Activated CD4-positive, alpha-beta T cell treated with anti-CD3 and anti-CD28 coated beads for 36 hours (primary cell): ENCODE measurements around the gene SMC1A. TPM values are rescaled to one million over a fixed set of nuclear protein-coding genes. Genes with fewer than 3 reads are reported as not detected.

Experiments
- ATAC-seq: fragments of 200-7000 bp; cut with Tn5 transposase; one replicate; pipeline ENCODE4 v1.10.0; 2021; ENCODE audit warnings: mild to moderate bottlenecking, moderate library complexity
- CTCF ChIA-PET: fragments of 350-600 bp; sonication (Branson Sonifier 250); formaldehyde crosslinking; loops from one replicate; lab custom pipeline; 2021; ENCODE audit warnings: antibody characterized with exemption; lab: Charles Lee
- POLR2A ChIA-PET: fragments of 350-600 bp; sonication (Branson Sonifier 250); formaldehyde crosslinking; loops from one replicate; lab custom pipeline; 2021; ENCODE audit warnings: antibody characterized with exemption, inconsistent platforms; lab: Charles Lee
- DNase-seq: peaks from one replicate; pipeline ENCODE4 v3.0.0-alpha.2; 2020
- H3K27ac Mint-ChIP-seq: one replicate; pipeline ENCODE4 v1.8.0; 2021; ENCODE audit warnings: mixed read lengths
- H3K27me3 Mint-ChIP-seq: one replicate; pipeline ENCODE4 v1.8.0; 2021; ENCODE audit warnings: mixed read lengths
- H3K36me3 Mint-ChIP-seq: one replicate; pipeline ENCODE4 v1.8.0; 2021; ENCODE audit warnings: low read depth, mixed read lengths
- H3K4me1 Mint-ChIP-seq: one replicate; pipeline ENCODE4 v1.8.0; 2021; ENCODE audit warnings: mixed read lengths
- H3K4me3 Mint-ChIP-seq: one replicate; pipeline ENCODE4 v1.8.0; 2021; ENCODE audit warnings: mild to moderate bottlenecking, moderate library complexity, mixed read lengths
- H3K9me3 Mint-ChIP-seq: one replicate; pipeline ENCODE4 v1.8.0; 2021; ENCODE audit warnings: low read depth, mixed read lengths
- intact Hi-C, 2 experiments: fragments of 100-400 bp; cut with DNase I in 1 of 2; cut with micrococcal nuclease in 1 of 2; formaldehyde crosslinking; loops; one replicate each; pipeline versions ENCODE4 v1.14.2 to v1.15.1; 2022 to 2024; cut with DNase I, micrococcal nuclease
- microRNA-seq: library from miRNA; unstranded; fragments of <30 nt; microRNA quantifications from one replicate; pipeline ENCODE4 v1.2.0, GENCODE V29; 2021; ENCODE audit warnings: borderline replicate concordance
- total RNA-seq, 2 experiments: library from RNA; stranded (reverse); gene quantifications; one replicate each; pipeline ENCODE4 v1.2.3, GENCODE V29; 2021

SMC1A gene
- total RNA-seq, 2 experiments from 2014 or later, result 155 to 190 TPM

- Mint-ChIP-seq H3K4me3 (no peak overlapping the region), H3K36me3 (no peaks in the 10 kb centered on the region), H3K9me3 (no peaks in the 10 kb centered on the region), H3K4me1 (no peaks in the 10 kb centered on the region), H3K27ac (no peak overlapping the region), H3K27me3 (peaks cover 1% of the 10 kb centered on the region)
- intact Hi-C loops, result no loop called here
- no peak for DNase-seq
- no peak for ATAC-seq
- POLR2A ChIA-PET, result no interaction called here
- CTCF ChIA-PET, result no interaction called here
Observed at GRCh38 chrX:53347948-53348347, 74.5 kb downstream of the SMC1A start.

- Mint-ChIP-seq H3K36me3 (no peaks in the 10 kb centered on the region), H3K9me3 (no peaks in the 10 kb centered on the region), H3K4me3 (no peak overlapping the region), H3K27me3 (no peaks in the 10 kb centered on the region), H3K27ac (no peak overlapping the region), H3K4me1 (no peaks in the 10 kb centered on the region)
- ChIA-PET POLR2A (no interaction called here), CTCF (interaction anchor here (1.6 kb wide), 1 partner anchor 12 kb away, joined by 4 read pairs; no protein-coding TSS in a partner anchor)
- intact Hi-C loops, result no loop called here
- ATAC-seq, result no peak
- DNase-seq, result no peak
Observed at GRCh38 chrX:53340852-53341645, 81.4 kb downstream of the SMC1A start.

- Mint-ChIP-seq H3K4me3 (no peak overlapping the region), H3K36me3 (no peaks in the 10 kb centered on the region), H3K4me1 (no peaks in the 10 kb centered on the region), H3K27ac (no peak overlapping the region), H3K27me3 (peaks cover 6% of the 10 kb centered on the region), H3K9me3 (no peaks in the 10 kb centered on the region)
- intact Hi-C loops, result no loop called here
- ATAC-seq (no peak), DNase-seq (no peak)
- ChIA-PET CTCF (interaction anchor here (1.0 kb wide), 1 partner anchor 18 kb away, joined by 3 read pairs; no protein-coding TSS in a partner anchor), POLR2A (no interaction called here)
Observed at GRCh38 chrX:53337101-53337500, 85.4 kb downstream of the SMC1A start.

- intact Hi-C loops, result no loop called here
- POLR2A ChIA-PET, result no interaction called here
- no peaks in the 10 kb centered on the region for H3K4me1 Mint-ChIP-seq
- H3K4me3 Mint-ChIP-seq, result no peak overlapping the region
- H3K36me3 Mint-ChIP-seq, result no peaks in the 10 kb centered on the region
- ATAC-seq (no peak), DNase-seq (no peak)
- H3K27ac Mint-ChIP-seq, result no peak overlapping the region
- H3K27me3 Mint-ChIP-seq, result peaks cover 6% of the 10 kb centered on the region
- CTCF ChIA-PET, result no interaction called here
- H3K9me3 Mint-ChIP-seq, result no peaks in the 10 kb centered on the region
Observed at GRCh38 chrX:53333853-53334252, 88.6 kb downstream of the SMC1A start.

GRCh38 chrX:53332204-53332603 is 90.2 kb downstream of the SMC1A start:
- ATAC-seq (no peak), DNase-seq (no peak)
- Mint-ChIP-seq H3K27ac (no peak overlapping the region), H3K4me3 (no peak overlapping the region), H3K9me3 (no peaks in the 10 kb centered on the region), H3K27me3 (peaks cover 6% of the 10 kb centered on the region), H3K4me1 (no peaks in the 10 kb centered on the region), H3K36me3 (no peaks in the 10 kb centered on the region)
- CTCF ChIA-PET, result interaction anchor here (1.0 kb wide), 1 partner anchor 19 kb away, joined by 3 read pairs; no protein-coding TSS in a partner anchor
- POLR2A ChIA-PET, result no interaction called here
- intact Hi-C loops, result no loop called here

- H3K36me3 Mint-ChIP-seq, result no peaks in the 10 kb centered on the region
- H3K27me3 Mint-ChIP-seq, result peaks cover 12% of the 10 kb centered on the region
- no peak overlapping the region for H3K4me3 Mint-ChIP-seq
- DNase-seq (no peak), ATAC-seq (no peak)
- ChIA-PET CTCF (interaction anchor here (0.8 to 4.4 kb wide), 2 partner anchors 12 to 17 kb away, joined by 3 to 32 read pairs; no protein-coding TSS in a partner anchor), POLR2A (no interaction called here)
- H3K4me1 Mint-ChIP-seq, result no peaks in the 10 kb centered on the region
- H3K27ac Mint-ChIP-seq, result no peak overlapping the region
- intact Hi-C loops, result no loop called here
- no peaks in the 10 kb centered on the region for H3K9me3 Mint-ChIP-seq
Observed at GRCh38 chrX:53330331-53330730, 92.1 kb downstream of the SMC1A start.

GRCh38 chrX:53324803-53325202 is 97.7 kb downstream of the SMC1A start:
- H3K27ac Mint-ChIP-seq, result no peak overlapping the region
- ChIA-PET POLR2A (no interaction called here), CTCF (no interaction called here)
- intact Hi-C loops, result no loop called here
- no peaks in the 10 kb centered on the region for H3K36me3 Mint-ChIP-seq
- DNase-seq (no peak), ATAC-seq (no peak)
- peaks cover 28% of the 10 kb centered on the region for H3K27me3 Mint-ChIP-seq
- H3K9me3 Mint-ChIP-seq, result no peaks in the 10 kb centered on the region
- peaks cover 9% of the 10 kb centered on the region for H3K4me1 Mint-ChIP-seq
- no peak overlapping the region for H3K4me3 Mint-ChIP-seq

Small RNA genes within 50 kb of the gene (microRNA-seq; reads per million reads assigned to microRNA genes)
- gene MIR6857, result not detected

Other genes with a start within 250 kb of the SMC1A start
- gene KDM5C, start 197.4 kb downstream of the SMC1A start, total RNA-seq, result 10 to 100 TPM; 84.6 to 96.5 TPM
- under 1 TPM; 0.21 TPM for gene IQSEC2, start 141.1 kb downstream of the SMC1A start, total RNA-seq
- under 1 TPM; 0.46 to 0.95 TPM for gene RIBC1, start 219 bp upstream of the SMC1A start, total RNA-seq
- gene HSD17B10, start 11.7 kb upstream of the SMC1A start, total RNA-seq, result 10 to 100 TPM; 89.0 to 92.7 TPM